Body of pancreas (tissue), 4 donors: ENCODE data around the gene P2RY8.

Experiments used
- CTCF ChIP-seq, 7 experiments: fragments of 450-650 bp in 4 of 7; fragments of 200-600 bp in 3 of 7; sonication (generic) in 3 of 7; IDR thresholded peaks; one replicate each; pipeline ENCODE4 v1.5.1; 2016 to 2019; ENCODE audit warnings: antibody characterized with exemption in 7 of 7
- POLR2A ChIP-seq, 3 donors: fragments of 450-650 bp; IDR thresholded peaks; one replicate each; pipeline ENCODE4 v1.6.1; 2016; ENCODE audit warnings: antibody characterized with exemption in 3 of 3, mild to moderate bottlenecking in 2 of 3

GRCh38 chrX:1443496-1444075 is 93.4 kb downstream of the P2RY8 start:
- TF ChIP-seq CTCF (IDR thresholded peaks at IDR 0.05) = no peak
- no peak for TF ChIP-seq POLR2A (IDR thresholded peaks at IDR 0.05)
